Parathyroid adenoma (tissue), 2 donors: ENCODE data around the gene DNAJC5.

ENCODE experiments used
- H2AFZ ChIP-seq: fragments of 300-600 bp; sonication (generic); one replicate; pipeline ENCODE4 v1.7.0; 2017; ENCODE audit warnings: antibody characterized with exemption, mild to moderate bottlenecking
- H3K27ac ChIP-seq: fragments of 300-600 bp; sonication (generic); one replicate; pipeline ENCODE4 v1.7.0; 2017
- H3K27me3 ChIP-seq: fragments of 300-600 bp; sonication (generic); one replicate; pipeline ENCODE4 v1.7.0; 2017; ENCODE audit warnings: low read length; ENCODE audit not compliant: control insufficient read depth, insufficient read depth
- H3K36me3 ChIP-seq: fragments of 300-600 bp; sonication (generic); one replicate; pipeline ENCODE4 v1.7.0; 2017; ENCODE audit warnings: low read length; ENCODE audit not compliant: control insufficient read depth, insufficient read depth
- H3K4me1 ChIP-seq: fragments of 300-600 bp; sonication (generic); one replicate; pipeline ENCODE4 v1.7.0; 2017; ENCODE audit warnings: control low read depth
- H3K4me2 ChIP-seq: fragments of 300-600 bp; sonication (generic); one replicate; pipeline ENCODE4 v1.7.0; 2017; ENCODE audit warnings: low read length
- H3K4me3 ChIP-seq: fragments of 300-600 bp; sonication (generic); one replicate; pipeline ENCODE4 v1.7.0; 2017; ENCODE audit warnings: low read depth, low read length
- H3K79me2 ChIP-seq: fragments of 300-600 bp; sonication (generic); one replicate; pipeline ENCODE4 v1.7.0; 2017; ENCODE audit warnings: control low read depth
- H3K9ac ChIP-seq: fragments of 300-600 bp; sonication (generic); one replicate; pipeline ENCODE4 v1.7.0; 2017; ENCODE audit warnings: mild to moderate bottlenecking
- H3K9me3 ChIP-seq: fragments of 300-600 bp; sonication (generic); one replicate; pipeline ENCODE4 v1.7.0; 2017; ENCODE audit warnings: low read length; ENCODE audit not compliant: control insufficient read depth
- TF ChIP-seq, protein P1 (sequence below): fragments of 300-600 bp; sonication (generic); IDR thresholded peaks from one replicate; pipeline ENCODE4 v1.7.0; 2017; ENCODE audit warnings: antibody characterized with exemption, mild to moderate bottlenecking
- donor health status: primary hyperparathyroidism.

The DNAJC5 gene

DNA sequence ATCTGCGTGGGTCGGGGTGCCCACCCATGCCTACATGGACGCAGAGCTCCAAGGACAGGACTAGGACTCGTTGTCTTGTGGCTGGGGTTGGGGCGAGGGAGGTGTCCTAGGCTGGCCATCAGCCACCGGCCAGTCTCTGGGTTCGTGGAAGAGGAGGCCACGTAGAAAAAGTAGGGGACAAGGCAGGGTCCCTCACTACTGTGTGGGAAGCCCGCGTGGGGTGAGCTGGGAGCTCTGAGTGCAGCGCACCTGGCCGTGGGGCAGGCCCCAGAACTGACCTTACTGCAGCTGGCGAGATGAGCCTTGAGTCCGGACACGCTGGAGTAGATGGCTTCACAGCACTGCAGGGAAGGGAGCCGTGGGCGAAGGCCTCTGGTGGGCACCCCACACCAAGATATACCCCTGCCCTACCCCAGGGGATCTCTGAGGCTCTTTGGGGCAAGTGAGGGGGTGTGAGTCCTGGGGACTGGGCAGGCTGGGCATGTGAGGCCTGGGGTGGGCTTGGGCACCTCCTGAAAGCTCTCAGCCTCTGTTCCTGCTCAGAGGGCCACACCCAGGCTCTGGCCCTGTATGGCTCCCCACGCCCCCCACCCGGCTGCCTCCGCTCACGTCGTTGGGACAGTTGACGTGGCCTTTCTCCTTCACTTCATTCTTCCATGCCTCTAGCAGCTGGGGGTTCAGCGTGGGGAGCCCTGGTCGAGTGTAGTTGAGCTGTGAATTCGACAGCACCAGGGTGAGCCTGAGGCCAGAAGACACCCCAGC is 66.9 kb downstream of the DNAJC5 start:
- Histone ChIP-seq H3K9me3 (no peaks in the 10 kb centered on the region), H3K4me1 (no peaks in the 10 kb centered on the region), H3K27ac (no peak overlapping the region), H3K79me2 (no peaks in the 10 kb centered on the region), H3K4me3 (no peak overlapping the region), H3K27me3 (no peaks in the 10 kb centered on the region), H3K9ac (no peak overlapping the region), H3K36me3 (peaks cover 7% of the 10 kb centered on the region), H3K4me2 (no peak overlapping the region), H2AFZ (no peak overlapping the region)
- TF ChIP-seq, protein P1, sequence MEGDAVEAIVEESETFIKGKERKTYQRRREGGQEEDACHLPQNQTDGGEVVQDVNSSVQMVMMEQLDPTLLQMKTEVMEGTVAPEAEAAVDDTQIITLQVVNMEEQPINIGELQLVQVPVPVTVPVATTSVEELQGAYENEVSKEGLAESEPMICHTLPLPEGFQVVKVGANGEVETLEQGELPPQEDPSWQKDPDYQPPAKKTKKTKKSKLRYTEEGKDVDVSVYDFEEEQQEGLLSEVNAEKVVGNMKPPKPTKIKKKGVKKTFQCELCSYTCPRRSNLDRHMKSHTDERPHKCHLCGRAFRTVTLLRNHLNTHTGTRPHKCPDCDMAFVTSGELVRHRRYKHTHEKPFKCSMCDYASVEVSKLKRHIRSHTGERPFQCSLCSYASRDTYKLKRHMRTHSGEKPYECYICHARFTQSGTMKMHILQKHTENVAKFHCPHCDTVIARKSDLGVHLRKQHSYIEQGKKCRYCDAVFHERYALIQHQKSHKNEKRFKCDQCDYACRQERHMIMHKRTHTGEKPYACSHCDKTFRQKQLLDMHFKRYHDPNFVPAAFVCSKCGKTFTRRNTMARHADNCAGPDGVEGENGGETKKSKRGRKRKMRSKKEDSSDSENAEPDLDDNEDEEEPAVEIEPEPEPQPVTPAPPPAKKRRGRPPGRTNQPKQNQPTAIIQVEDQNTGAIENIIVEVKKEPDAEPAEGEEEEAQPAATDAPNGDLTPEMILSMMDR: no peak

DNA sequence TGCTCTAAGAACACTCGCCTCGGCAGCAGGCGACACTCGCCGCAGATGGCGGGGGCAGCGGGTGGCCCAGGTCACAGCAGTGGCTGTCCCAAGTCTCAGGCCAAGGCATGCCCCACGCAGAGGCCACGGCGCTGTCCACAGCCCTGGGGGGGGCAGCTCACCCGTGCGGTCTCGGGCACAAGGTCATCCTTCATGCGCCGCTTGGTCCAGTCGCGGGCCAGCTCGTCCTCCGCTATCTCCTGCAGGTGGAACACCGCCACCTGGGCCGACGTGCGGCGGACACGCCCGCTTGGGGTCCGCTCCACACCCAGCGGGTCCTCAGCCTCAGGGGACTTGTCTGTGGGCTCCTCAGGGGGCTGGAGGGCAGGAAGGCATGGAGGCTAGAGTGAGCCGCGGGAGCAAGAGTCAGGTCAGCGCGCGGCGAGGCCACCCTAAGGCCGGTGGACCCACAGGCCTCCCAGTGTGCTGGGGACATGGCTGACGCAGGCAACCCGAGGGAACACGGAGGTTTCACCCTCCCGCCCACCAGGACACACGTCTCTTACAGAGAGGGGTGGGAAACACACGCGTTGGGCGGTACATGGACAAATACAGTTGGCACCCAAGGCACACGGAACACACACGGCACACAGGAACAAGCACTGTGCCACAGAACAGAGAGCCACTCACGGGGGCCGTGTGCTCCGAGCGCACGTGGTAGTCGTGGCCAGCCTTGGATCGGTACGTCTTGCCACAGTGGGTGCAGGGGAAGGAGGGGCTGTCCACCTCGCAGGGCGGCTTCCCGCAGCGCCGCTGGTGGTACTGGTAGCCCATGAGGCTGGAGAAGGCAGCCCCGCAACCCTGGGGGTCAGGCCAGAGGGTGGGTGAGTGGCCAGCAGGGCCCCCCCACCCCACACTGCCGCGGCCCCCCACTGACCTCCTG is 67.8 kb downstream of the DNAJC5 start:
- Histone ChIP-seq H3K79me2 (no peaks in the 10 kb centered on the region), H3K4me2 (no peak overlapping the region), H2AFZ (no peak overlapping the region), H3K4me3 (no peak overlapping the region), H3K9ac (no peak overlapping the region), H3K9me3 (no peaks in the 10 kb centered on the region), H3K27ac (no peak overlapping the region), H3K36me3 (peaks cover 7% of the 10 kb centered on the region), H3K27me3 (no peaks in the 10 kb centered on the region), H3K4me1 (no peaks in the 10 kb centered on the region)
- TF ChIP-seq, protein P1: no peak

DNA sequence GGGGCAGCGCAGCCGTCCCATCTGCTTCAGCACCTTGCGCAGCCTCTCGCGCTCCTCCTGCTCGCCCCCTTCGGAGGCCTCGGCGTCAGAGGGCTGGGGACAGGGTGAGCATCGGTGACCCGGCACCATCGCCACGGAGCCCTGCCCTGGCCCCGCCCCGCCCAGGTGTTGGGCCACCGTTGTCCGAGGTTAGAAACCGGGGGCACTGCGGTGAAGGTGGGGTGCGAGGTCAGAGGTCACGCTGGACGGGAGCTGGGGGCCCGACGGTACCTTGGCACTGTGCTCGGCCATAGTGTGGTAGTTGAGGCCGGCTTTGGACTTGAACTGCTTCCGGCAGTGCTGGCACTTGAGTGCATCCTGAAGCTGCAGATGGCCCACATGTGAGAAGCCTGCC is 68.4 kb downstream of the DNAJC5 start:
- Histone ChIP-seq H3K79me2 (no peaks in the 10 kb centered on the region), H3K36me3 (peaks cover 7% of the 10 kb centered on the region), H3K27me3 (no peaks in the 10 kb centered on the region), H3K4me1 (no peaks in the 10 kb centered on the region), H3K9ac (no peak overlapping the region), H3K9me3 (no peaks in the 10 kb centered on the region), H3K27ac (no peak overlapping the region), H3K4me3 (no peak overlapping the region), H2AFZ (no peak overlapping the region), H3K4me2 (no peak overlapping the region)
- TF ChIP-seq, protein P1: no peak

DNA sequence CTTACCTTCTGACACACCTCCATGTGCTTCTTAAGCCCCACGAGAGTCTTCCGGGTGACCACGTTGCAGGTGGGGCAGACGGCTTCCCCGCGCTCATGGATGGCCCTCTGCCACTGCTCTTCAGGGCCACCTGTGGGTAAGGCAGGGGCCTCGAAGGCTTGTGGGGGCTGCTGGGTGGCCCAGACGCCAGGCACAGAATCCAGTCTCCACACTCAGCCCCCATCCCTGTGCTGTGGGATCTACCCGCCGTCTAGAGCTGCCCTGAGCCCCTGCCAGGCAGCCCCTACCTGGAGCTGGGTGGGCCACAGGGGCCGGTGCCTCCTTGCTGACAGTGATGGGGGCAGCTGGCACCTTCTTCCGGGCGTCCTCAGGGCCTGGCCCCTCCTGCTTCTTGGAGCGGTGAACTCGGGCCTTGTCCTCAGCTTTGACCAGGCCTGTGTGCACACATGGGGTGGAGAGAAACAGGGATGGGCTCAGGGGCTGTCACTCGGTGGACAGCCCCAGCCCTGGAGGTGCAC is 68.9 kb downstream of the DNAJC5 start:
- no peak overlapping the region for H3K27ac ChIP-seq
- no peak overlapping the region for H3K4me3 ChIP-seq
- TF ChIP-seq, protein P1: no peak
- H3K27me3 ChIP-seq: no peaks in the 10 kb centered on the region
- H3K9me3 ChIP-seq: no peaks in the 10 kb centered on the region
- peaks cover 7% of the 10 kb centered on the region for H3K36me3 ChIP-seq
- peaks cover 4% of the 10 kb centered on the region for H3K4me1 ChIP-seq
- H3K4me2 ChIP-seq: no peak overlapping the region
- no peak overlapping the region for H3K9ac ChIP-seq
- no peak overlapping the region for H2AFZ ChIP-seq
- H3K79me2 ChIP-seq: no peaks in the 10 kb centered on the region
